ENCODE measurements around the gene ADAP2.
"Not testable (repeated sequence)": the region's sequence is repeated elsewhere in the genome, so short reads cannot be mapped to it uniquely, and the experiment has no call there.

ADAP2 gene

GRCh38 chr17:30922235-30923030 is 688 bp downstream of the ADAP2 start:
- TF ChIP-seq CTCF (IDR thresholded peaks at IDR 0.05; ENCODE audit: extremely low read depth, missing control alignments) = no peak
- peak; percentile 64 for DNase-seq (ENCODE audit: low spot score)

GRCh38 chr17:30924341-30924740 is 2.6 kb downstream of the ADAP2 start:
- no peak for DNase-seq (ENCODE audit: low spot score)
- TF ChIP-seq CTCF (IDR thresholded peaks at IDR 0.05; ENCODE audit: extremely low read depth, missing control alignments) = no peak

GRCh38 chr17:30926516-30926915 is 4.8 kb downstream of the ADAP2 start:
- peak; percentile 39 for DNase-seq (ENCODE audit: low spot score)
- no peak for TF ChIP-seq CTCF (IDR thresholded peaks at IDR 0.05; ENCODE audit: extremely low read depth, missing control alignments)

- no peak for DNase-seq (ENCODE audit: low spot score)
- TF ChIP-seq CTCF (IDR thresholded peaks at IDR 0.05; ENCODE audit: extremely low read depth, missing control alignments) = no peak
Measured at GRCh38 chr17:30927756-30928155, 6.0 kb downstream of the ADAP2 start.

GRCh38 chr17:30928584-30928983 is 6.8 kb downstream of the ADAP2 start:
- no peak for DNase-seq (ENCODE audit: low spot score)
- TF ChIP-seq CTCF (IDR thresholded peaks at IDR 0.05; ENCODE audit: extremely low read depth, missing control alignments) = no peak

GRCh38 chr17:30929081-30929633 is 7.4 kb downstream of the ADAP2 start:
- no peak for TF ChIP-seq CTCF (IDR thresholded peaks at IDR 0.05; ENCODE audit: extremely low read depth, missing control alignments)
- no peak for DNase-seq (ENCODE audit: low spot score)

GRCh38 chr17:30929861-30930260 is 8.1 kb downstream of the ADAP2 start:
- not testable (repeated sequence) for DNase-seq (ENCODE audit: low spot score)

- TF ChIP-seq CTCF (IDR thresholded peaks at IDR 0.05; ENCODE audit: extremely low read depth, missing control alignments) = no peak
- DNase-seq (ENCODE audit: low spot score) = no peak
Measured at GRCh38 chr17:30930495-30930894, 8.8 kb downstream of the ADAP2 start.

GRCh38 chr17:30931582-30931981 is 9.8 kb downstream of the ADAP2 start:
- not testable (repeated sequence) for DNase-seq (ENCODE audit: low spot score)
